ENCODE measurements around the gene C1QC. TPM values are rescaled to one million over a fixed set of nuclear protein-coding genes. Genes with fewer than 3 reads are reported as not detected.
"Not testable (repeated sequence)": the region's sequence is repeated elsewhere in the genome, so short reads cannot be mapped to it uniquely, and the experiment has no call there.

C1QC gene
- total and polyA plus RNA-seq, 4 donors: 52.9 to 242 (median 104) TPM

GRCh38 chr1:22666412-22666811, 23.0 kb downstream of the C1QC start:
- 72% methylated on average over 2 of the region's 2 CpGs for WGBS
- no peak for DNase-seq (ENCODE audit: low spot score)
- H3K9ac ChIP-seq (ENCODE audit: low read depth in 1 of 2, low read length in 2 of 2): no peak overlapping the region
- H3K9me3 ChIP-seq (ENCODE audit: control insufficient read depth in 4 of 4, low read length in 3 of 4): no peaks in the 10 kb centered on the region
- no peaks in the 10 kb centered on the region for H3K36me3 ChIP-seq (ENCODE audit: control insufficient read depth in 4 of 4, insufficient read depth in 3 of 4, low read depth in 1 of 4, low read length in 3 of 4)
- H3K27me3 ChIP-seq (ENCODE audit: control insufficient read depth in 4 of 4, insufficient read depth in 4 of 4, low read length in 3 of 4): peaks cover 0 to 3% (median 0%) of the 10 kb centered on the region in 4 donors
- no peak overlapping the region for H3K4me3 ChIP-seq (ENCODE audit: low read depth in 1 of 3, low read length in 3 of 3)
- TF ChIP-seq TAF1 (conservative IDR thresholded peaks at IDR 0.05): no peak
- no peak for TF ChIP-seq HNF4G (IDR thresholded peaks at IDR 0.05)
- no peak for TF ChIP-seq RAD21 (IDR thresholded peaks at IDR 0.05)
- no peak for TF ChIP-seq NR2F2 (IDR thresholded peaks at IDR 0.05)
- TF ChIP-seq ATF3 (IDR thresholded peaks at IDR 0.05): no peak
- TF ChIP-seq, protein P1, sequence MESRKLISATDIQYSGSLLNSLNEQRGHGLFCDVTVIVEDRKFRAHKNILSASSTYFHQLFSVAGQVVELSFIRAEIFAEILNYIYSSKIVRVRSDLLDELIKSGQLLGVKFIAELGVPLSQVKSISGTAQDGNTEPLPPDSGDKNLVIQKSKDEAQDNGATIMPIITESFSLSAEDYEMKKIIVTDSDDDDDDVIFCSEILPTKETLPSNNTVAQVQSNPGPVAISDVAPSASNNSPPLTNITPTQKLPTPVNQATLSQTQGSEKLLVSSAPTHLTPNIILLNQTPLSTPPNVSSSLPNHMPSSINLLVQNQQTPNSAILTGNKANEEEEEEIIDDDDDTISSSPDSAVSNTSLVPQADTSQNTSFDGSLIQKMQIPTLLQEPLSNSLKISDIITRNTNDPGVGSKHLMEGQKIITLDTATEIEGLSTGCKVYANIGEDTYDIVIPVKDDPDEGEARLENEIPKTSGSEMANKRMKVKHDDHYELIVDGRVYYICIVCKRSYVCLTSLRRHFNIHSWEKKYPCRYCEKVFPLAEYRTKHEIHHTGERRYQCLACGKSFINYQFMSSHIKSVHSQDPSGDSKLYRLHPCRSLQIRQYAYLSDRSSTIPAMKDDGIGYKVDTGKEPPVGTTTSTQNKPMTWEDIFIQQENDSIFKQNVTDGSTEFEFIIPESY (IDR thresholded peaks at IDR 0.05): no peak
- no peak for TF ChIP-seq FOXA1 (IDR thresholded peaks at IDR 0.05)
- no peak for TF ChIP-seq JUND (IDR thresholded peaks at IDR 0.05)
- no peak overlapping the region for H3K27ac ChIP-seq (ENCODE audit: low read depth in 1 of 2, low read length in 2 of 2)
- no peaks in the 10 kb centered on the region for H3K4me1 ChIP-seq (ENCODE audit: control insufficient read depth in 4 of 4, insufficient read depth in 4 of 4, low read length in 3 of 4)

GRCh38 chr1:22668840-22669239, 25.4 kb downstream of the C1QC start:
- H3K27ac ChIP-seq (ENCODE audit: low read depth in 1 of 2, low read length in 2 of 2); H3K9ac ChIP-seq (ENCODE audit: low read depth in 1 of 2, low read length in 2 of 2); H3K9me3 ChIP-seq (ENCODE audit: control insufficient read depth in 4 of 4, low read length in 3 of 4); H3K27me3 ChIP-seq (ENCODE audit: control insufficient read depth in 4 of 4, insufficient read depth in 4 of 4, low read length in 3 of 4); H3K36me3 ChIP-seq (ENCODE audit: control insufficient read depth in 4 of 4, insufficient read depth in 3 of 4, low read depth in 1 of 4, low read length in 3 of 4); H3K4me3 ChIP-seq (ENCODE audit: low read depth in 1 of 3, low read length in 3 of 3); H3K4me1 ChIP-seq (ENCODE audit: control insufficient read depth in 4 of 4, insufficient read depth in 4 of 4, low read length in 3 of 4); DNase-seq (ENCODE audit: low spot score): not testable (repeated sequence)
- WGBS: 93% methylated on average over 2 of the region's 2 CpGs

GRCh38 chr1:22670352-22670975, 27.0 kb downstream of the C1QC start:
- Histone ChIP-seq H3K9ac (ENCODE audit: low read depth in 1 of 2, low read length in 2 of 2) (no peak overlapping the region), H3K4me3 (ENCODE audit: low read depth in 1 of 3, low read length in 3 of 3) (no peak overlapping the region), H3K27me3 (ENCODE audit: control insufficient read depth in 4 of 4, insufficient read depth in 4 of 4, low read length in 3 of 4) (peaks cover 0 to 5% (median 2%) of the 10 kb centered on the region in 4 donors), H3K9me3 (ENCODE audit: control insufficient read depth in 4 of 4, low read length in 3 of 4) (no peaks in the 10 kb centered on the region), H3K36me3 (ENCODE audit: control insufficient read depth in 4 of 4, insufficient read depth in 3 of 4, low read depth in 1 of 4, low read length in 3 of 4) (no peaks in the 10 kb centered on the region), H3K4me1 (ENCODE audit: control insufficient read depth in 4 of 4, insufficient read depth in 4 of 4, low read length in 3 of 4) (no peaks in the 10 kb centered on the region), H3K27ac (ENCODE audit: low read depth in 1 of 2, low read length in 2 of 2) (no peak overlapping the region)
- no peak for DNase-seq (ENCODE audit: low spot score)
- TF ChIP-seq YY1 (IDR thresholded peaks at IDR 0.05): no peak
- no peak for TF ChIP-seq HNF4A (conservative IDR thresholded peaks at IDR 0.05)
- no peak for TF ChIP-seq FOXA2 (IDR thresholded peaks at IDR 0.05)
- TF ChIP-seq NR2F2 (IDR thresholded peaks at IDR 0.05): no peak
- TF ChIP-seq JUND (IDR thresholded peaks at IDR 0.05): no peak
- TF ChIP-seq, protein P1 (IDR thresholded peaks at IDR 0.05): no peak
- TF ChIP-seq CTCF (IDR thresholded peaks at IDR 0.05; ENCODE audit: low read depth, low read length, missing input control): no peak
- no peak for TF ChIP-seq RXRA (IDR thresholded peaks at IDR 0.05)
- TF ChIP-seq, protein P2, sequence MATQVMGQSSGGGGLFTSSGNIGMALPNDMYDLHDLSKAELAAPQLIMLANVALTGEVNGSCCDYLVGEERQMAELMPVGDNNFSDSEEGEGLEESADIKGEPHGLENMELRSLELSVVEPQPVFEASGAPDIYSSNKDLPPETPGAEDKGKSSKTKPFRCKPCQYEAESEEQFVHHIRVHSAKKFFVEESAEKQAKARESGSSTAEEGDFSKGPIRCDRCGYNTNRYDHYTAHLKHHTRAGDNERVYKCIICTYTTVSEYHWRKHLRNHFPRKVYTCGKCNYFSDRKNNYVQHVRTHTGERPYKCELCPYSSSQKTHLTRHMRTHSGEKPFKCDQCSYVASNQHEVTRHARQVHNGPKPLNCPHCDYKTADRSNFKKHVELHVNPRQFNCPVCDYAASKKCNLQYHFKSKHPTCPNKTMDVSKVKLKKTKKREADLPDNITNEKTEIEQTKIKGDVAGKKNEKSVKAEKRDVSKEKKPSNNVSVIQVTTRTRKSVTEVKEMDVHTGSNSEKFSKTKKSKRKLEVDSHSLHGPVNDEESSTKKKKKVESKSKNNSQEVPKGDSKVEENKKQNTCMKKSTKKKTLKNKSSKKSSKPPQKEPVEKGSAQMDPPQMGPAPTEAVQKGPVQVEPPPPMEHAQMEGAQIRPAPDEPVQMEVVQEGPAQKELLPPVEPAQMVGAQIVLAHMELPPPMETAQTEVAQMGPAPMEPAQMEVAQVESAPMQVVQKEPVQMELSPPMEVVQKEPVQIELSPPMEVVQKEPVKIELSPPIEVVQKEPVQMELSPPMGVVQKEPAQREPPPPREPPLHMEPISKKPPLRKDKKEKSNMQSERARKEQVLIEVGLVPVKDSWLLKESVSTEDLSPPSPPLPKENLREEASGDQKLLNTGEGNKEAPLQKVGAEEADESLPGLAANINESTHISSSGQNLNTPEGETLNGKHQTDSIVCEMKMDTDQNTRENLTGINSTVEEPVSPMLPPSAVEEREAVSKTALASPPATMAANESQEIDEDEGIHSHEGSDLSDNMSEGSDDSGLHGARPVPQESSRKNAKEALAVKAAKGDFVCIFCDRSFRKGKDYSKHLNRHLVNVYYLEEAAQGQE (IDR thresholded peaks at IDR 0.05): no peak
- no peak for TF ChIP-seq EGR1 (IDR thresholded peaks at IDR 0.05; ENCODE audit: low read depth in 2 of 2)
- TF ChIP-seq MAX (IDR thresholded peaks at IDR 0.05): no peak
- no peak for TF ChIP-seq HNF4G (IDR thresholded peaks at IDR 0.05)
- TF ChIP-seq SP1 (IDR thresholded peaks at IDR 0.05): no peak
- TF ChIP-seq RAD21 (IDR thresholded peaks at IDR 0.05): no peak
- TF ChIP-seq FOXA1 (IDR thresholded peaks at IDR 0.05): no peak
- WGBS: 52% methylated on average over 12 of the region's 12 CpGs

Data from liver (tissue), 9 donors.